PFSK-1 (cell line): ENCODE results near the gene TBC1D2.

Experiments
- FOXP2 ChIP-seq: optimal IDR thresholded peaks from 2 replicates; pipeline ENCODE3; 2011; ENCODE audit warnings: borderline replicate concordance, control low read depth, inconsistent platforms; ENCODE audit not compliant: insufficient read depth; ENCODE audit errors: extremely low read length, extremely low read depth
- POLR2AphosphoS5 ChIP-seq: IDR thresholded peaks from 2 replicates; pipeline ENCODE4 v1.6.1; 2012; ENCODE audit warnings: low read depth, mild to moderate bottlenecking, control low read depth, low read length, moderate library complexity
- REST ChIP-seq, 2 experiments: IDR thresholded peaks; 2 replicates each; pipeline versions ENCODE4 v1.6.1 to v1.8.0; 2011 to 2012; ENCODE audit warnings: low read depth in 2 of 2, low read length in 2 of 2, control low read depth in 1 of 2, inconsistent platforms in 1 of 2, mild to moderate bottlenecking in 1 of 2, moderate library complexity in 1 of 2; ENCODE audit not compliant: insufficient read depth in 1 of 2
- SIN3A ChIP-seq: IDR thresholded peaks from 2 replicates; pipeline ENCODE4 v1.6.1; 2012; ENCODE audit warnings: mild to moderate bottlenecking, low read length, moderate library complexity, borderline replicate concordance; ENCODE audit not compliant: insufficient read depth
- TAF1 ChIP-seq: IDR thresholded peaks from 2 replicates; pipeline ENCODE4 v1.6.1; 2012; ENCODE audit warnings: low read length, control low read depth, borderline replicate concordance; ENCODE audit not compliant: insufficient read depth

TBC1D2 gene

DNA sequence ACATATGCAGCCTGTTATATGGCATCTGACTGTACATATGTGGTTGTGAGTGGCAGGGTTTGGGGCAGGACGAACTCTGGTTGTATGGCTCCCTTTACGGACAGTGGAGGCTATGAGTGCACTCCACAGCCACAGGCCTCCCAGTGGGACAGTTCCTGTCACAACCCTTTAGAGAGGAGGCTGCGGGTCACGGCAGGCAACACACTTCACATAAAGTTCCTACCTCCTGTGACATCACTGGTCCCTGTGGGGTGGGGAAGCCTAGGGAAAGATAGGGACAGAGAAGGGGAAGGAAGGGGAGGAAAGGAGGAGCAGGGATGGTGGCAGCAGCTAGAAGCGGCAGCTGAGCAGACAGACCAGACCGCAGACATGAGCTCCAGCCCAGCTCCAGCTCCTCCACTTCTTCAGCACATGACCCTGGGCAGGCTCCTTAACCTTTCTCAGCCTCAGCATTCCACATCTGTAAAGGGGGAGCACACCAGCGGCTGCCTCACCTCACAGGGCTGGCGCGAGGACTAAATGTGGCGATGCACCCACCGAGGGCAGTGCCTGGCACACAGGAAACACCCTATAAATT lies 35.6 kb downstream of the TBC1D2 start:
- TF ChIP-seq POLR2AphosphoS5 = no peak
- TF ChIP-seq FOXP2 = no peak
- TF ChIP-seq SIN3A = no peak
- TF ChIP-seq TAF1 = no peak
- no peak for TF ChIP-seq REST (IDR thresholded peaks at IDR 0.05; ENCODE audit: insufficient read depth in 1 of 2, low read depth in 2 of 2, low read length in 2 of 2)

DNA sequence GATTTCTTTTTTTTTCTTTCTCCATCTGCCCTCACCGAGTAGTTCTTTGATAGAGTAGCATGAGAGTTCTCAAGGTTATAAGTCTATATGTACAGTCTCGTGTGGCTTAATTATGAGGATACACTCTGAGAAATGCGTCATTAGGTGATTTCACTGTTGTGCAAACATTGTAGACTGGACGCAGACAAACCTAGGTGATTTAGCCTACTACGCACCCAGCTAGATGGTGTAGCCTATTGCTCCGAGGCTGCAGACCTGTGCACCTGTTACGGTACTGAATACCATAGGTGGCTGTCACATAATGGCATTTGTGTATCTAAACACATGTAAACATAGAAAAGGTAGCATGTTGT lies 36.1 kb downstream of the TBC1D2 start:
- TF ChIP-seq REST (IDR thresholded peaks at IDR 0.05; ENCODE audit: insufficient read depth in 1 of 2, low read depth in 2 of 2, low read length in 2 of 2) (no peak), TAF1 (no peak)

DNA sequence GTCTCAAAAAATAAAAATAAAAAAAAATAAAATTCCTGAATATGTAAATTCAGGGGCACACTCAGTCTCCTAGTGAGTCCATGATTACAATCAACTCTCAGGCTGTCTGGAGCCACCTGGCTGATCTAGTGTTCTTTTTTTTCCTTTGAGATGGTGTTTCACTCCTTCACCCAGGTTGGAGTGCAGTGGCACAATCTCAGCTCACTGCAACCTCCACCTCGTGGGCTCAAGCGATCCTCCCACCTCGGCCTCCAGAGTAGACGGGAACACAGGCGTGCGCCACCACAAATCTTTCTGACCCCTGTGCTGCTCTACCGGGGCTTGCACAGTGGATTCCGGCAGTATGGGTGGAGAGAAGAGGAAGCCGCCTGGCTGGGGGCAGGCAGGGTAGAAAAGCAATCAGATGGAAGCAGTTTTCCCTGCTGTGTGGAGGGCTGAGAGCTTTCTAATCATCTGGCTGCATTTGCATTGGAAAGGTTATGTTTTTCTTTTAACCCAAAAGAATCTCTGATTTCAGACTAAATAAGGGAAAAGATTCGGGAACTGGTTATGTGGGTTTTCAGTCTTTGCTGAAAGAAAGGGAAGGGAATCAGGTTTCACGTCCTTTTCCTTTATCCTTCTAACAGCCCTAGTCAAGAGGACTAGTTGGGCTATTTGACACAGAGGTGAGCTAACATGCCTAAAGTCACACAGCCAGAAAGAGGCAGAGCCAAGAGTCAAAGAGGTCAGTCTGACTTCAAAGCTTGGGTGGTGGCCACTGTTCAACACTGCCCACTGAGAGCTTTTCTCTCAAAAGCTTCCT lies 36.7 kb downstream of the TBC1D2 start:
- no peak for TF ChIP-seq TAF1
- TF ChIP-seq REST (IDR thresholded peaks at IDR 0.05; ENCODE audit: insufficient read depth in 1 of 2, low read depth in 2 of 2, low read length in 2 of 2) = no peak

DNA sequence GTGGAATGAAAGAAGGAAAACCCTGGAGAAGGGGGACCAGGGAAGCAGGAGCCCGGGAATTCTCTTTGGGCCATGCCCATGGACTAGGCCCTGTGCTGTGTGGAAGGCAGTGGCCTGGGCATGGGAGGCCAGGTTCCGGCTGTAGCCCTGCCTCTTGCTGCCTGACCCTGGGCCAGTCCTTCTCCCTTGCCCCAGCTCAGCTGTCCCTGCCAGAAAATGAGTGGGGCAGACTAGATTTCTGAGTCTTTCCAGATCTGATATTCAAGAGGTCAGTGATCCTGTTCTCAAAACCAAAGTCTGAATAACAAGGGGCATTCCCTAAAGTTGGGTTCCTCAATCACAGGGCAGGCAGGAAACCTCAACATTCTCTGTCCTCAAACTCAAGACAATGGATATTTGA lies 38.2 kb downstream of the TBC1D2 start:
- TF ChIP-seq REST (IDR thresholded peaks at IDR 0.05; ENCODE audit: insufficient read depth in 1 of 2, low read depth in 2 of 2, low read length in 2 of 2) (no peak), SIN3A (no peak), POLR2AphosphoS5 (no peak), FOXP2 (no peak), TAF1 (no peak)

- no peak for TF ChIP-seq POLR2AphosphoS5
- no peak for TF ChIP-seq FOXP2
- TF ChIP-seq TAF1 = no peak
- TF ChIP-seq REST (IDR thresholded peaks at IDR 0.05; ENCODE audit: insufficient read depth in 1 of 2, low read depth in 2 of 2, low read length in 2 of 2) = no peak
- no peak for TF ChIP-seq SIN3A
Measured at GRCh38 chr9:98216391-98216790, 39.1 kb downstream of the TBC1D2 start.
